ENCODE data around the gene LDLRAD4.

Gene LDLRAD4

DNA sequence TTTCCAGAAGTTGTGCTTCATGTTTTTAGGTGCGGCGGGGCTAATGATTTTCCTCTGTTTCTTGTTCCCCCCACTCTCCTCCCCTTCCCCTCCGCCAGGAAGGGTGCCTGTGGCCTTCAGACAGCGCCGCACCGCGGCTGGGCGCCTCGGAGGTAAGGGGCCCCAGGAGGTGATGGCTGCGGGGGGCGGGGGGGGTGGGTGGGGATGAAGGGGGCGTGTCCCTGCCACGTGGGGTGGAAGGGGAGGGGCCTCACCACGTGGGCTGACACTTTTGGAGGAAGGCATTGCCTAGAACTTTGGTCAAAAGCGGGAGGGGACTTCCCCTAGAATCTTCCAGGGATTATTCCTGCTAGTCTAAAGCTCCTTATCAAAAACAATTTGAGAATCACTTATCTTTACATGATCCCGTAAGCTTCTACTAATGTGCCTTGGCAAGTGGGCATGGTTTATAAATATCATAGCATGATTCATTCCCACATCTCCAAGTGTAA lies 424.7 kb downstream of the LDLRAD4 start:
- H3K4me3 ChIP-seq (ENCODE audit: low read depth, low read length) = no peak overlapping the region
- no peak overlapping the region for H3K27ac ChIP-seq (ENCODE audit: low read depth, low read length)
- no peaks in the 10 kb centered on the region for H3K79me2 ChIP-seq (ENCODE audit: control insufficient read depth, insufficient read depth, low read length, unreplicated experiment)
- H2AFZ ChIP-seq (ENCODE audit: low read length, unreplicated experiment) = no peak overlapping the region
- H3K36me3 ChIP-seq (ENCODE audit: insufficient read depth, low read length) = no peaks in the 10 kb centered on the region
- peaks cover 63% of the 10 kb centered on the region for H3K27me3 ChIP-seq (ENCODE audit: insufficient read depth, low read length)
- no peaks in the 10 kb centered on the region for H3K4me1 ChIP-seq (ENCODE audit: control insufficient read depth, insufficient read depth, low read length, unreplicated experiment)

DNA sequence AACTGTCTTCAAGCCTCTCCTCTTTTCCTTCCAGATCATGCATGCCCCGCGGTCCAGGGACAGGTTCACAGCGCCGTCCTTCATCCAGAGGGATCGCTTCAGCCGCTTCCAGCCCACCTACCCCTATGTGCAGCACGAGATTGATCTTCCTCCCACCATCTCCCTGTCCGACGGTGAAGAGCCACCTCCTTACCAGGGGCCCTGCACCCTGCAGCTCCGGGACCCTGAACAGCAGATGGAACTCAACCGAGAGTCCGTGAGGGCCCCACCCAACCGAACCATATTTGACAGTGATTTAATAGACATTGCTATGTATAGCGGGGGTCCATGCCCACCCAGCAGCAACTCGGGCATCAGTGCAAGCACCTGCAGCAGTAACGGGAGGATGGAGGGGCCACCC lies 426.5 kb downstream of the LDLRAD4 start:
- Histone ChIP-seq H3K79me2 (ENCODE audit: control insufficient read depth, insufficient read depth, low read length, unreplicated experiment) (no peaks in the 10 kb centered on the region), H3K4me1 (ENCODE audit: control insufficient read depth, insufficient read depth, low read length, unreplicated experiment) (no peaks in the 10 kb centered on the region), H2AFZ (ENCODE audit: low read length, unreplicated experiment) (no peak overlapping the region), H3K27me3 (ENCODE audit: insufficient read depth, low read length) (peaks cover 68% of the 10 kb centered on the region), H3K4me3 (ENCODE audit: low read depth, low read length) (no peak overlapping the region), H3K36me3 (ENCODE audit: insufficient read depth, low read length) (no peaks in the 10 kb centered on the region), H3K27ac (ENCODE audit: low read depth, low read length) (no peak overlapping the region)

DNA sequence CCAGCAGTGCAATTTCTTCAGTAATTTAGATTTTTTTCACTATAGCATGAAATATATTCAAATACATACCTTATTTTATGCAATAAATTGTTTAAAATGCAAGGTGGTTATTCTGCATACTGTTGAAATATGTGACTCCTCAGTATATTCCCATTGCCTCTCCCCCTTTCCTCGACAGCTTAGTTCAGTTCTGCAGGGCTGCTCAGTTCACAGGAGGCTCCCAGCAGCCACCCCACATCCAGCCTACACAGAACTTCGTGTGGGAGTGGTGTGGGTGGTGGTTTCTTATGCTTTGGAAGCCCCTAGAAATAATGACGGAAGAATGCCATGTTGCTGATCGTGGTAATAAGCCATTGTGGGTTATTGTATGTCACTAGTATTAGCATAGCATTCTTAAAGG lies 428.1 kb downstream of the LDLRAD4 start:
- Histone ChIP-seq H3K79me2 (ENCODE audit: control insufficient read depth, insufficient read depth, low read length, unreplicated experiment) (no peaks in the 10 kb centered on the region), H2AFZ (ENCODE audit: low read length, unreplicated experiment) (no peak overlapping the region), H3K4me3 (ENCODE audit: low read depth, low read length) (no peak overlapping the region), H3K27ac (ENCODE audit: low read depth, low read length) (no peak overlapping the region), H3K4me1 (ENCODE audit: control insufficient read depth, insufficient read depth, low read length, unreplicated experiment) (no peaks in the 10 kb centered on the region), H3K27me3 (ENCODE audit: insufficient read depth, low read length) (peaks cover 57% of the 10 kb centered on the region), H3K36me3 (ENCODE audit: insufficient read depth, low read length) (no peaks in the 10 kb centered on the region)

DNA sequence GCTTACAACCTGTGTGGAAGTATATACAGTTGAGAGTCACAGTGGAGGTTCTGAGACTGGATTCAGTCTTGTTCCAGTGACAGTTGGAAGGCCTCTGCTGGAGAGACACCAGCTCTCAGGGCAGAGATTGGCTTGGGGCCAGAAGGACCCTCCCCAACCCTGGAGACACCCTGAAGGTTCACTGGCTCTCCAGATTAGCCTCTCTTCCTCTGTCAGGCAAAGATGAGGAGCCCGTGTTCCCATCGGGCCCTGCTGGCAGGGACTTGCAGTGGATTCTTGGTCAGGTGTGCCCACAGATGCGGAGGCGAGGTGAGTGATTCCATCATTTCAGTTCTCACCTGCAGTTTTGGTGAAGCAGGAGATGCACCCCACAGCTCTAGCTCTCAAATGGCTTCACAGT lies 429.2 kb downstream of the LDLRAD4 start:
- Histone ChIP-seq H3K27ac (ENCODE audit: low read depth, low read length) (no peak overlapping the region), H3K4me1 (ENCODE audit: control insufficient read depth, insufficient read depth, low read length, unreplicated experiment) (no peaks in the 10 kb centered on the region), H2AFZ (ENCODE audit: low read length, unreplicated experiment) (no peak overlapping the region), H3K36me3 (ENCODE audit: insufficient read depth, low read length) (no peaks in the 10 kb centered on the region), H3K4me3 (ENCODE audit: low read depth, low read length) (no peak overlapping the region), H3K79me2 (ENCODE audit: control insufficient read depth, insufficient read depth, low read length, unreplicated experiment) (no peaks in the 10 kb centered on the region), H3K27me3 (ENCODE audit: insufficient read depth, low read length) (peaks cover 48% of the 10 kb centered on the region)

DNA sequence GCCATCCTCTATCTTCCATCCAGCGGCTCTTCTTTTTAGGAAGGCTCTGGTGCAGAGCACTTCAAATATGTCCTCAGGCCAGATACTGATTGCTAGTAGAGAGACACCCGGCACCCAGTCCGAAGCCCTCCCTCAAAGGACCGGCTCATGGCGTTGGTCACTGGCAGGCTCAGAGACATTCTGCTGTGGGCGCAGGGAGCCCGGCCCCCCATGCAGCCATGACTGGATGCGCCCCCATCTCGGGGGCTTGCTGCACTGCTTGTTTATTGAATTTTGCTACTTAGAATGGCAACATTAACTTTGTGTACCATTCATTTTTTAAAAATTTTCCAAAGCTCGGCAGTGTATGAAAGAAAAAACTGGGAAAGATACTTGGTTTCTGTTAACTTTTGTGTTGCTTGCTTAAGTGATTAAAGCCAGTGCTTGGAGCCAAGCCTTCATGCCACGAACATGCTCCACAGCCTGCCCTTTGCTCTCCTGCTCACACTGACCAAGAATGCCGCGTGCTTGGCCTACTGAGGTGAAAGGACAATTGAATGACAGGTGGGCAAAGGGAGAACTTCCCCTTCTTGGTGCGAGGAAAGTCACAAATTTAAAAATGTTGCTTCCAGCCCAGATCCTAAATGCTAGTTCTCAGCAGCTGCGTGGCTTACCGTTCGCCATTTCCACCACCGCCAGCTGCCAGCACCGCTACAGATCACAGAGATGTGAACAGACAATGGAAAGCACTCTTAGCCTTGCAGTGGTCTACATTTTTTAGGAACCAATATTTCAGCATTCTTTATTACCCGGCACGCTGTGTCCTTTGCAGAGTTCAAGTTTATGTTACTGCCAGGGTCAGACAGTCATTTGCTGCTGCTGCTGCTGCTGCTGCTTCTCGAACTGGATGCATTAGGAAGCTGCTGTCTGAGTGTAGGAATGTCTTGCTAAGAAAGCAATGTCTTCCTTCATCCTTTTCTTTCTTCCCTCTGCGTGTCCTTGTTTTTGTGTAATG lies 431.1 kb downstream of the LDLRAD4 start:
- no peaks in the 10 kb centered on the region for H3K36me3 ChIP-seq (ENCODE audit: insufficient read depth, low read length)
- H3K79me2 ChIP-seq (ENCODE audit: control insufficient read depth, insufficient read depth, low read length, unreplicated experiment) = no peaks in the 10 kb centered on the region
- no peak overlapping the region for H3K27ac ChIP-seq (ENCODE audit: low read depth, low read length)
- H3K4me1 ChIP-seq (ENCODE audit: control insufficient read depth, insufficient read depth, low read length, unreplicated experiment) = no peaks in the 10 kb centered on the region
- no peak overlapping the region for H3K4me3 ChIP-seq (ENCODE audit: low read depth, low read length)
- no peak overlapping the region for H2AFZ ChIP-seq (ENCODE audit: low read length, unreplicated experiment)
- peaks cover 48% of the 10 kb centered on the region for H3K27me3 ChIP-seq (ENCODE audit: insufficient read depth, low read length)

DNA sequence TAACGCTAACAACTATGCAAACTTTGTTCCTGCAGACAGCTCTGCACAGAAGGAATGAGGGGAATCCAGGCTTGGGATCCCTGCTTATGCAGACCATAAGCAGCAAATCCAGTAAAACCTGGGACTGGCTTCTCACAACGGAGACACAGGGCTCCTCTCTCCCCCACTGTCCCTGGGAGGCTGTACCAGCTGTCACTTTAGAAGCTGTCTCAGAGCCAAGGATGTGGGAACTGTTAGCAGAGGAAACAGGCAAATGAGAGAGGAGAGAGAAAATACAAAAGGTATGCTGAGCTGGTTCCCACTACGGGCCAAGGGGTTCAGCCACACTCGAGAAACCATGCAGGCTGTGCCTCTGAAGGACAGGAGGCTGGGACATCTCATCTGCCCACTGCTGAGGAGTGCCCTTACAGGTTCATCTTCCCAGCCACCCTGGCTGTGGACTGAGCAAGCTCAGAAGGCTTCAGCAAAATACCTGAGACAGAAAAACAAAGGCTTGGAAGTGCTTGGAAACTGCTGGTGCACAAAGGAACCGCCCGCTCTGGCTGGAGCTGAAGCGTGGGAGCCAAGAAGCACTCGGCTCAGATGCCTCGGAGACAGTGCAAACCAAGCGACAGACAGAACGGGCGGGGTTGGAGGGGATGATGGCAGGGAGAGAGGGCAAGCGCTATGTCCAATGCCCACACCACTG lies 435.3 kb downstream of the LDLRAD4 start:
- Histone ChIP-seq H2AFZ (ENCODE audit: low read length, unreplicated experiment) (no peak overlapping the region), H3K79me2 (ENCODE audit: control insufficient read depth, insufficient read depth, low read length, unreplicated experiment) (no peaks in the 10 kb centered on the region), H3K36me3 (ENCODE audit: insufficient read depth, low read length) (no peaks in the 10 kb centered on the region), H3K4me3 (ENCODE audit: low read depth, low read length) (no peak overlapping the region), H3K27ac (ENCODE audit: low read depth, low read length) (no peak overlapping the region), H3K4me1 (ENCODE audit: control insufficient read depth, insufficient read depth, low read length, unreplicated experiment) (no peaks in the 10 kb centered on the region), H3K27me3 (ENCODE audit: insufficient read depth, low read length) (peaks cover 17% of the 10 kb centered on the region; the same call in 1 of the 2 replicates)

DNA sequence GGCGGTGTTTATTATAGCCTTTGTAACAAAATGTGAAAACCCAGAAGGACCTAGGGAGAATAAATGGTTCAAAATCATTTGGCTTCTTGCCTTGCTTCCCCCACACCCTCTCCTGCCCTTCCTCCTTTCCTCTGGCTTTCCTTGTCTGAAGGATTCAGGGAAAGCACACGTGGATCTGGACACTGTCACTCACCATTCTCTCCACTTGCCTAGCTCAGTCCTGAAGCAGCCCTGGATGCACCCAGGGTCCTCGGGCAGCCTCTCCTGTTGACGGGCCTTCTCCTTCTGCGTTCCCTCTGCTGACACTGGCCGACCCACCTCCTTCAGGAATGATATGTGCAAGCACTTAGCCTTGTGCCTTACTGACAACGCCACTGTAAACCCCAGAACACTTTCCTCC lies 439.4 kb downstream of the LDLRAD4 start:
- Histone ChIP-seq H3K4me3 (ENCODE audit: low read depth, low read length) (no peak overlapping the region), H3K79me2 (ENCODE audit: control insufficient read depth, insufficient read depth, low read length, unreplicated experiment) (no peaks in the 10 kb centered on the region), H2AFZ (ENCODE audit: low read length, unreplicated experiment) (no peak overlapping the region), H3K27ac (ENCODE audit: low read depth, low read length) (no peak overlapping the region), H3K27me3 (ENCODE audit: insufficient read depth, low read length) (no peaks in the 10 kb centered on the region), H3K4me1 (ENCODE audit: control insufficient read depth, insufficient read depth, low read length, unreplicated experiment) (no peaks in the 10 kb centered on the region), H3K36me3 (ENCODE audit: insufficient read depth, low read length) (0 out of 2 replicates have a peak, but pooled peaks cover 2% of the 10 kb centered on the region)

DNA sequence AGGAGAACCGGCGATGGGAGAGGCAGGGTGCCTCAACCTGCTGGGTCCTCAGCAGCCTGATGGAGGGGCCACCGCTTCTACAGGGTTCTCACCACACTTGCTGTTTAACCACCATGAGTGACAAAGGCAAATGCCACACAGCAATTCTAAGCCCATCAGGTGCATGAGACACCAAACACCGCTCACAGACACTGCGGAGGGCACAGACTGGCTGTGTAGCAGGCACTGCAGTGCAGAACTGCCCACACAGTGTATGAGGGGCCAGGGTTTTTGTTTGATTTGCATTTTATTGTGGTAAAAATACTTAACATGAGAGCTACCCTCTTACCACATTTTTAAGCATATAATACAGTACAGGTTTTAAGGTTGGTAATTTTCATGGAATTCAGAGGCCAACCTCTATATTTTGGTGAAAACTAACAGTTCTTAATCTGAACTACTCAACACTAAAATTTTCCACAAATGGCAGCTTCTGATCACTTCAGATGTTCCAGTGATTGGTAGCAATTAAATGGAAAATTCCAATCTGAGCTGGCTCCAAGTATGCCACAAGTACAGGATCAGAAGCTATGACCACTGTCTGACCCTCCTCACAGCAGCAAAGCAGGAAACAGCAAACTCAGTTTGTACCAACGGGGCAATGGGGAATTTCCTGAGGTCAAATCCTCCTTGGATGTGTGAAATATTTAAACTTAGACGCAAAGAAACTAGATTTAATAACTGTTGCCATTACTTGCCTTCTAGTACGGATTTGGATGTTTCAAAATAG lies 440.1 kb downstream of the LDLRAD4 start:
- no peak overlapping the region for H2AFZ ChIP-seq (ENCODE audit: low read length, unreplicated experiment)
- no peaks in the 10 kb centered on the region for H3K27me3 ChIP-seq (ENCODE audit: insufficient read depth, low read length)
- H3K36me3 ChIP-seq (ENCODE audit: insufficient read depth, low read length) = peaks cover 2% of the 10 kb centered on the region; the same call in 1 of the 2 replicates
- H3K79me2 ChIP-seq (ENCODE audit: control insufficient read depth, insufficient read depth, low read length, unreplicated experiment) = no peaks in the 10 kb centered on the region
- H3K4me1 ChIP-seq (ENCODE audit: control insufficient read depth, insufficient read depth, low read length, unreplicated experiment) = no peaks in the 10 kb centered on the region
- no peak overlapping the region for H3K27ac ChIP-seq (ENCODE audit: low read depth, low read length)
- no peak overlapping the region for H3K4me3 ChIP-seq (ENCODE audit: low read depth, low read length)

DNA sequence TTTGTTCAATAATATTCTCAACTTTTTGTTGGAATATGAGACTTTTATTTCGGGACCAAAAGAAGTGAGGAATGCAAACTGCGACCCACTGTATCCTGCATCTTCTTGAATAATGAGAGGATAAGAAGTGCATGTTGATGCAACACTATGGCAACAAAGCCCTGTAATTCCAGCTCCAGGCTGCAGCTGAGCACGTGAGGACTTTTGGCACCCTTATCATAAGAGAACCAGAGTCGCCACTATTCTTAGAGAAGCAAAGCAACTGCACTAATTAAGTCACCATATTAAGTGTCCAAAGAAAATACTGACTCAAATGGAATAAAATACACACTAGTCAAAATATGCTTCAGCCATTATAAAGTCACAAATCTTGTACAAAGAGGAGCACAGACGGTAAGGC lies 441.9 kb downstream of the LDLRAD4 start:
- H3K36me3 ChIP-seq (ENCODE audit: insufficient read depth, low read length) = peaks cover 4% of the 10 kb centered on the region

DNA sequence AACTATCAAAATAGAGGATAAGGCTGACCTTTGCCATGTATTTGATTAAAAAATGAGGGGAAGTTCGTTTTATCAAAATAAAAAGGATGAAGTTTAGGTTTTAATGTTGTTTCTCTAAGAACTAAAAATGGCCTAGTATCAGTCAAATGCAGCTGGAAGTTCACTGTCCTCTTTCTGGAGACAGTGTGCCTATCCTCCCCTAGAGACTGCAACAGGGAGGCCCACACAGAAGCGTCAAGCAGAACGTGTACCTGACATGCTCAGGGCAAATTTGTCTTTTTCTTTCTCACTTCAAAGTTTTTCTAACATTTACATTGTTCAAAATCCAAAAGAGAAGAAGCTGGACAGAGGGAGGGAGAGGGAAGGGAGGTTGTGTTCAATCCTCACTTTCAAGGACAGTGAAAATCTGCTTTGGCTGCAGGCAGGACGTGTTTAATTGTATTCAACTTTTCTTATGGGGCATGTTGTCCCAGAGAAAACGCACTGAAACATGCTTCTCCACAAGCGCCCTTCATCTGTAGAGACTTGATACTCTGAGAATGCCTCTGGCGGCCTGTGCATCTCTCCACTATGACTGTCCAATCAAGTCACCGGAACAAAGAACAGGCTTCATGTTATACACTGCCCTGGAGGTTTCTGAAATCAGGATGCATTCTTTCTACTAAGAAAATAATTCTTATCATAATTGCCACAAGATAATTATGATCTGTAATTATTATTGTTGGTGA lies 442.7 kb downstream of the LDLRAD4 start:
- Histone ChIP-seq H3K36me3 (ENCODE audit: insufficient read depth, low read length) (peaks cover 11% of the 10 kb centered on the region), H3K4me3 (ENCODE audit: low read depth, low read length) (no peak overlapping the region), H3K79me2 (ENCODE audit: control insufficient read depth, insufficient read depth, low read length, unreplicated experiment) (no peaks in the 10 kb centered on the region), H3K27ac (ENCODE audit: low read depth, low read length) (no peak overlapping the region), H2AFZ (ENCODE audit: low read length, unreplicated experiment) (no peak overlapping the region), H3K27me3 (ENCODE audit: insufficient read depth, low read length) (no peaks in the 10 kb centered on the region), H3K4me1 (ENCODE audit: control insufficient read depth, insufficient read depth, low read length, unreplicated experiment) (no peaks in the 10 kb centered on the region)

More for the DNA sequence above, 441.9 kb downstream of the LDLRAD4 start:
- H3K27ac ChIP-seq (ENCODE audit: low read depth, low read length) = no peak overlapping the region
- H3K27me3 ChIP-seq (ENCODE audit: insufficient read depth, low read length) = no peaks in the 10 kb centered on the region
- H2AFZ ChIP-seq (ENCODE audit: low read length, unreplicated experiment) = no peak overlapping the region
- no peak overlapping the region for H3K4me3 ChIP-seq (ENCODE audit: low read depth, low read length)
- H3K4me1 ChIP-seq (ENCODE audit: control insufficient read depth, insufficient read depth, low read length, unreplicated experiment) = no peaks in the 10 kb centered on the region
- H3K79me2 ChIP-seq (ENCODE audit: control insufficient read depth, insufficient read depth, low read length, unreplicated experiment) = no peaks in the 10 kb centered on the region
